IMR-90 (cell line): ENCODE measurements around the gene DOCK4. TPM values are rescaled to one million over a fixed set of nuclear protein-coding genes. Genes with fewer than 3 reads are reported as not detected.

Experiments used
- ATAC-seq: fragments of 200-7000 bp; cut with Tn5 transposase; 2 replicates; pipeline ENCODE4 v1.9.1; 2020; ENCODE audit warnings: low read depth, mild to moderate bottlenecking, moderate library complexity
- BruUV-seq: library from RNA; stranded (reverse); fragments of 400-500 nt; replicated peaks from 2 replicates; lab custom pipeline; 2021; lab: Mats Ljungman, UMichigan
- CTCF ChIA-PET: fragments of 300-600 bp; formaldehyde crosslinking; extraction: SDS; loops from one replicate; lab custom pipeline; 2021; ENCODE audit warnings: antibody characterized with exemption; lab: Yijun Ruan, JAX
- POLR2A ChIA-PET: fragments of 300-600 bp; sonication (Branson Sonifier 250); formaldehyde crosslinking; loops from one replicate; lab custom pipeline; 2022; ENCODE audit warnings: antibody characterized with exemption; ENCODE audit not compliant: unreplicated experiment; lab: Charles Lee
- DNase-seq: peaks from one replicate; pipeline ENCODE4 v3.0.0; 2013
- H2AFZ ChIP-seq: replicated peaks from 2 replicates; pipeline ENCODE3; 2013; ENCODE audit warnings: low read length, mild to moderate bottlenecking; ENCODE audit not compliant: poor library complexity
- H2AK5ac ChIP-seq: 2 replicates; pipeline ENCODE4 v1.6.1; 2013; ENCODE audit warnings: low read depth, low read length, inconsistent platforms
- H2AK9ac ChIP-seq: replicated peaks from 2 replicates; pipeline ENCODE3; 2013; ENCODE audit warnings: mild to moderate bottlenecking, low read depth, low read length, moderate library complexity; ENCODE audit not compliant: poor library complexity
- H2BK120ac ChIP-seq: 2 replicates; pipeline ENCODE4 v1.6.1; 2013; ENCODE audit warnings: low read depth, low read length, inconsistent platforms
- H2BK15ac ChIP-seq: 3 replicates; pipeline ENCODE4 v1.6.1; 2013; ENCODE audit warnings: low read depth, low read length, inconsistent platforms
- H2BK20ac ChIP-seq: 2 replicates; pipeline ENCODE4 v1.6.1; 2013; ENCODE audit warnings: low read depth, mild to moderate bottlenecking, inconsistent platforms, low read length, moderate library complexity
- H2BK5ac ChIP-seq: 2 replicates; pipeline ENCODE4 v1.6.1; 2013; ENCODE audit warnings: mild to moderate bottlenecking, low read depth, low read length, inconsistent platforms; ENCODE audit not compliant: poor library complexity, severe bottlenecking
- H3K14ac ChIP-seq: replicated peaks from 2 replicates; pipeline ENCODE4 v1.6.1; 2013; ENCODE audit warnings: low read depth, low read length, inconsistent platforms
- H3K18ac ChIP-seq: 2 replicates; pipeline ENCODE4 v1.6.1; 2013; ENCODE audit warnings: low read depth, low read length, control low read depth
- H3K23ac ChIP-seq: 2 replicates; pipeline ENCODE4 v1.6.1; 2013; ENCODE audit warnings: low read depth, low read length, inconsistent platforms
- H3K27ac ChIP-seq: 2 replicates; pipeline ENCODE4 v1.5.1; 2013; ENCODE audit warnings: mild to moderate bottlenecking, control low read depth, low read length; ENCODE audit not compliant: insufficient read depth
- H3K27me3 ChIP-seq: 2 replicates; pipeline ENCODE4 v1.6.1; 2013; ENCODE audit warnings: low read length; ENCODE audit not compliant: control insufficient read depth, insufficient read depth
- H3K36me3 ChIP-seq: 2 replicates; pipeline ENCODE4 v1.6.1; 2013; ENCODE audit warnings: low read length, mixed read lengths; ENCODE audit not compliant: control insufficient read depth, insufficient read depth
- H3K4ac ChIP-seq: 2 replicates; pipeline ENCODE4 v1.6.1; 2013; ENCODE audit warnings: low read depth, low read length, inconsistent platforms
- H3K4me1 ChIP-seq: 2 replicates; pipeline ENCODE4 v1.6.1; 2013; ENCODE audit warnings: low read length, mixed read lengths; ENCODE audit not compliant: control insufficient read depth, insufficient read depth
- H3K4me2 ChIP-seq: 2 replicates; pipeline ENCODE4 v1.6.1; 2013; ENCODE audit warnings: low read depth, mild to moderate bottlenecking, control low read depth, low read length, moderate library complexity
- H3K4me3 ChIP-seq: 2 replicates; pipeline ENCODE4 v1.5.1; 2013; ENCODE audit warnings: low read depth, mild to moderate bottlenecking, control low read depth, low read length, moderate library complexity; ENCODE audit not compliant: insufficient read depth
- H3K56ac ChIP-seq: 2 replicates; pipeline ENCODE4 v1.6.1; 2013; ENCODE audit warnings: low read length, inconsistent platforms; ENCODE audit not compliant: insufficient read depth; ENCODE audit errors: extremely low read depth
- H3K79me1 ChIP-seq, 2 experiments: 2 replicates each; pipeline ENCODE4 v1.6.1; 2013; ENCODE audit warnings: low read length in 2 of 2, inconsistent platforms in 1 of 2, low read depth in 1 of 2
- H3K9ac ChIP-seq: 2 replicates; pipeline ENCODE4 v1.6.1; 2013; ENCODE audit warnings: low read depth, low read length, control low read depth
- H3K9me1 ChIP-seq: 2 replicates; pipeline ENCODE4 v1.6.1; 2013; ENCODE audit warnings: low read length, inconsistent platforms; ENCODE audit not compliant: insufficient read depth
- H3K9me3 ChIP-seq: 2 replicates; pipeline ENCODE4 v1.6.1; 2013; ENCODE audit warnings: low read length; ENCODE audit not compliant: control insufficient read depth, insufficient read depth
- H4K20me1 ChIP-seq: 2 replicates; pipeline ENCODE4 v1.6.1; 2013; ENCODE audit warnings: low read length, inconsistent platforms; ENCODE audit not compliant: insufficient read depth
- H4K5ac ChIP-seq: 2 replicates; pipeline ENCODE4 v1.6.1; 2013; ENCODE audit warnings: mild to moderate bottlenecking, low read depth, low read length, control low read depth
- H4K8ac ChIP-seq, 2 experiments: 2 replicates each; pipeline ENCODE4 v1.6.1; 2013; ENCODE audit warnings: low read depth in 2 of 2, low read length in 2 of 2, control low read depth in 1 of 2, inconsistent platforms in 1 of 2
- H4K91ac ChIP-seq: 2 replicates; pipeline ENCODE4 v1.6.1; 2013; ENCODE audit warnings: low read depth, low read length, inconsistent platforms; ENCODE audit not compliant: insufficient read depth
- BHLHE40 ChIP-seq: fragments of 150-350 bp; IDR thresholded peaks from 2 replicates; pipeline ENCODE4 v1.6.1; 2016; ENCODE audit warnings: mild to moderate bottlenecking, low read depth, low read length
- FOS ChIP-seq: fragments of 150-350 bp; IDR thresholded peaks from 2 replicates; pipeline ENCODE4 v1.6.1; 2016; ENCODE audit warnings: low read depth, low read length
- WGBS, 2 experiments: methylation state at CpG; one replicate each; pipeline versions ENCODE4 v1.1.5 to v1.1.7; 2013; ENCODE audit warnings: missing lambda C conversion rate in 2 of 2; ENCODE audit not compliant: insufficient read length in 1 of 2; ENCODE audit errors: extremely low coverage in 2 of 2; 5-methylcytosine and 5-hydroxymethylcytosine counted together
- dilution Hi-C: fragments of 300-500 bp; cut with HindIII; formaldehyde crosslinking; loops from one replicate; pipeline ENCODE4 v1.14.3; 2018; ENCODE audit warnings: low sequenced_read_pairs; ENCODE audit not compliant: unreplicated experiment
- in situ Hi-C: fragments of 300-500 bp; cut with MboI; formaldehyde crosslinking; loops from 3 replicates; pipeline ENCODE4 v1.14.3; 2019; ENCODE audit warnings: low sequenced_read_pairs, inconsistent platforms, mixed read lengths
- intact Hi-C: fragments of 100-400 bp; cut with micrococcal nuclease; formaldehyde crosslinking; loops from 2 replicates; pipeline ENCODE4 v1.10.0; 2022
- polyA plus RNA-seq, 3 experiments: library from polyadenylated mRNA; depleted of rRNA; stranded (reverse); fragments of >200 nt; gene quantifications; 2 replicates each; pipeline ENCODE4 v1.2.3, GENCODE V29; 2012; ENCODE audit warnings: low replicate concordance in 1 of 3
- total RNA-seq: library from RNA; depleted of rRNA; stranded (reverse); fragments of >200 nt; gene quantifications from 2 replicates; pipeline ENCODE4 v1.2.3, GENCODE V29; 2012

Gene DOCK4
- total and polyA plus RNA-seq, 2 of the 4 experiments (the other 2 are of a cell fraction) = 4.4 to 12.2 TPM

DNA sequence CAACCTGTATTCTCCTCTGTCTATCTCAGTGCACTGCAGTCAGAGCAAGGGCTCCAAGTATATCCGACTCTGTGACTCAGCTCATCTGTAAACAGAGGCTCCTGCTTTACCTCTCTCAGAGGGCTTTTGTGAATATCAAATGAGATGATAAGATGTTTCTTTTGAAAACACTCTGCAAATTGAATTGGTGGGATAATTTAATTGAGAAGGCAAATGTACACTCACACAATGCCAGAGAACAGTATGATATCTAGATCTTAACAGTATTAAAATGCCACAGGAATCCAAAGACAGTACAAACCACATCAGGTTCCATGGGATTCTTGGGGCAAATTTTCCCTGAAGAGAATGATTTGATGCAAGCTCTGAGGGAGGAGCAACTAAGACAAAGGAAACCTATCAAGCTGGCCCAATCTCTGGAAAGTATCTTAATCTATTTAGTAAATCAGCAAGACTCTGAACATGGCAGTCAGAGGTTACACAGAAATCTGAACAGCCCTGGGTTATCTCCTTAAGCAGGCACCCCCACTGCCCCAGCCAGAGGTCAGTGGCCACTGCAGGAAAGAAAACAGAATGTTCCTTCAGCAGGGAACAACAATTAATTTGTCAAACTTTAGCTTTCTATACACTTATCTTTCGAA, 45.9 kb downstream of the DOCK4 start:
- Histone ChIP-seq H3K4me3 (no peak overlapping the region), H2BK5ac (no peak overlapping the region), H3K4me1 (peaks cover 6% of the 10 kb centered on the region), H2BK120ac (no peak overlapping the region), H3K9me3 (no peaks in the 10 kb centered on the region), H3K4ac (no peak overlapping the region), H3K23ac (no peak overlapping the region), H4K5ac (no peak overlapping the region), H4K8ac (no peak overlapping the region), H2AK5ac (no peak overlapping the region), H3K18ac (no peak overlapping the region), H3K9me1 (peaks cover 16% of the 10 kb centered on the region), H2AFZ (no peak overlapping the region), H3K14ac (no peak overlapping the region), H3K79me1 (peaks cover 15 to 27% of the 10 kb centered on the region in 2 experiments), H2AK9ac (no peak overlapping the region), H4K20me1 (no peaks in the 10 kb centered on the region), H3K9ac (no peak overlapping the region), H2BK20ac (no peak overlapping the region), H4K91ac (no peak overlapping the region), H3K56ac (no peak overlapping the region), H3K4me2 (peak overlapping the region; percentile 50), H3K27me3 (no peaks in the 10 kb centered on the region), H3K36me3 (no peaks in the 10 kb centered on the region), H2BK15ac (no peak overlapping the region), H3K27ac (no peak overlapping the region)
- in situ Hi-C loops (no loop called here), intact Hi-C loops (loop anchor here (5.0 kb wide), 1 partner anchor 43 kb away; no protein-coding TSS in a partner anchor), dilution Hi-C loops (no loop called here)
- ATAC-seq (peak; percentile 85), DNase-seq (peak; percentile 61)
- ChIA-PET POLR2A (no interaction called here), CTCF (interaction anchor here (1.2 kb wide), 1 partner anchor 16 kb away, joined by 4 read pairs; no protein-coding TSS in a partner anchor)
- 33% methylated on average over 1 of the region's 2 CpGs; no CpG with 5 or more reads in 1 of the 2 experiments for WGBS, 2 experiments
- TF ChIP-seq FOS (peak; percentile 54), BHLHE40 (no peak)
- no TSS peak for BruUV-seq
